ENCODE measurements around the gene OPTC.

The OPTC gene

DNA sequence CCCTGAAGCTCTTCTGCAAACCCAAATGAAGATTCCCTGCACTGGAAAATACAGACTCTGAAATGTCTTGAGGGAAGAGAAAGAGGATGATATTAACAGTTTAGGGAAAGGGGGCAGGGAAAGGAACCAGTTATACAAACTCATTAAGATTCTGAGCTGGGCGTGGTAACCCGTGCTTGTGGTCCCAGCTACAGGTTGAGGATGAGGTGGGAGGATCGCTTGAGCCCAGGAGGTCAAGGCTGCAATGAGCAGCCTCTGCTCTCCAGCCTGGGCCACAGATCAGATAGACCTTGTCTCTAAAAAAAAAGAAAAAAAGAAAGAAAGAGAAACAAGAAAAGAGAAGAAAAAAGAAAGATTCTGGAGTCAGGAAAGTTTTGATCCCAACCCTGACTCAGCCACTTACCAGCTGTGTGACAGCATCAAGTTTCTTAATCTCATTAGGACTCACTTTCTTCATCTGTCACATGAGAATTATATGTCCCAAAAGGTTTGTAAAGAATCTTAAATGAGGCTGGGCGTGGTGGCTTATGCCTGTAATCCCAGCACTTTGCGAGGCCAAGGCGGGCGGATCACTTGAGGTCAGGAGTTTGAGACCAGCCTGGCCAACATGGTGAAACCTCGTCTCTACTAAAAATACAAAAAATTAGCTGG lies 53.9 kb downstream of the OPTC start:
- no peak for TF ChIP-seq SPI1 (IDR thresholded peaks at IDR 0.05; ENCODE audit: low read depth, low read length)
- no peak for TF ChIP-seq POLR2AphosphoS5 (IDR thresholded peaks at IDR 0.05; ENCODE audit: low read depth, low read length)
- TF ChIP-seq PAX5 (IDR thresholded peaks at IDR 0.05; ENCODE audit: insufficient read depth, low read length, severe bottlenecking), result no peak
- TF ChIP-seq POU2F2 (IDR thresholded peaks at IDR 0.05; ENCODE audit: low read depth, low read length), result no peak
- TF ChIP-seq POLR2A (IDR thresholded peaks at IDR 0.05; ENCODE audit: low read depth, low read length), result no peak
- no peak for TF ChIP-seq TAF1 (IDR thresholded peaks at IDR 0.05; ENCODE audit: low read depth, low read length)
- FAIRE-seq, result no peak
- DNase-seq (ENCODE audit: insufficient read length, low spot score), result no peak

DNA sequence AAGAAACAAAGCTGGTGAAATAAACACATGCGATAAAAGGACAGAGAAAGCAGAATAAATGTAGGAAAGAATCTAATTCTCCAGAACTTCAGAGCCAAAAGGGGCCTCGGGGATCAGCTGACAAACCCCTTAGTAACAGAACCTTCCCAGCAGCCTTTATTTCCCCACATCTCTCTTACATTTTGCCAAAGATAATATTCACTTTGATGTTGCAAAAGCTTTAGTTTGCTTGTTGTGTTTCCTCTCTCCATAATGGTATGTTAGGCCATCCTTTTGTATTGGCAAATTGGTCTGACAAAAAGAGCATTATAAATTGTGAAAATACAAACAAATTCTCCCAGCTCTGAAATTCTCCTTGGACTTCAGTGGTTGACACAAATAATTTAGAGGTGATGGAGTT lies 54.9 kb downstream of the OPTC start:
- no peak for TF ChIP-seq POLR2AphosphoS5 (IDR thresholded peaks at IDR 0.05; ENCODE audit: low read depth, low read length)
- FAIRE-seq (no peak), DNase-seq (ENCODE audit: insufficient read length, low spot score) (no peak)

DNA sequence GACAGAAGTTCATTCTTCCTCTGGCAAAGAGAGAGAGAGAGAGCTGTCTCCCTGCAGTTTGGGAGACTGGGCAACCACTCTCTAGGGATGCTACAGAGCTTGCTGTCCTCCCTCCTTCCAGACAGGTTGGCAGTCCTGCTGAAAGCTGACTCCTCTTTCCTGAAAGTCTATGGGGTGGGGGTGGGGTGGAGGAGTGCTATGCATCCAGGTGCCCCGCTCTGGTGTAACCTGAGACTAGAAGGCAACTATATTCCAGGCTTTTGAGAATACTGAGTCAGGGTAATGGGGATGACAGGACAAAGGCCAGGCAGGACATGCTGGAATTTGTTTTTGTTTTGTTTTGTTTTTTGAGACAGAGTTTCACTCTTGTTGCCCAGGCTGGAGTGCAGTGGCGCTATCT lies 55.4 kb downstream of the OPTC start:
- DNase-seq (ENCODE audit: insufficient read length, low spot score) (no peak), FAIRE-seq (no peak)
- no peak for TF ChIP-seq POLR2A (IDR thresholded peaks at IDR 0.05; ENCODE audit: low read depth, low read length)
- TF ChIP-seq POLR2AphosphoS5 (IDR thresholded peaks at IDR 0.05; ENCODE audit: low read depth, low read length), result no peak
- TF ChIP-seq PAX5 (IDR thresholded peaks at IDR 0.05; ENCODE audit: insufficient read depth, low read length, severe bottlenecking), result no peak
- TF ChIP-seq SPI1 (IDR thresholded peaks at IDR 0.05; ENCODE audit: low read depth, low read length), result no peak
- no peak for TF ChIP-seq POU2F2 (IDR thresholded peaks at IDR 0.05; ENCODE audit: low read depth, low read length)
- TF ChIP-seq TAF1 (IDR thresholded peaks at IDR 0.05; ENCODE audit: low read depth, low read length), result no peak

DNA sequence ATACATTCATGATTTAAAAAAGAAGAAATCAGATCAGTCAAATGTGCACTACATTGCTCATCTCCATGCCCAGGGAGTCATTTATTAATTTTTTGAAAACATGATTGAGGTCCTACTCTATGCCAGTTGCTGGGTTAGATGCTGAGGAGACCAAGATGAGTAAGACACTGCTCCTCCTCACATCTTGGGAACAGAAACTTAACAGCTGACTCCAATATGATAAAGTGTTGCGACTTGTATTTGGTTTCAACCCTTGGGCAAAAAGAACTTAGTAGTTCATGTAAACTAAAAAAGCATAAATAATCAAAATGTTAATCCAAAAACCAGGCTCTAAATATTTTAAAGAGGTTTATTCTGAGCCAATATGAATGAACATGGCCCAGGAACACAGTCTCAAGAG lies 56.9 kb downstream of the OPTC start:
- FAIRE-seq, result no peak
- TF ChIP-seq POLR2AphosphoS5 (IDR thresholded peaks at IDR 0.05; ENCODE audit: low read depth, low read length) (no peak), SPI1 (IDR thresholded peaks at IDR 0.05; ENCODE audit: low read depth, low read length) (no peak), POLR2A (IDR thresholded peaks at IDR 0.05; ENCODE audit: low read depth, low read length) (no peak), TAF1 (IDR thresholded peaks at IDR 0.05; ENCODE audit: low read depth, low read length) (no peak), POU2F2 (IDR thresholded peaks at IDR 0.05; ENCODE audit: low read depth, low read length) (no peak), PAX5 (IDR thresholded peaks at IDR 0.05; ENCODE audit: insufficient read depth, low read length, severe bottlenecking) (no peak)
- DNase-seq (ENCODE audit: insufficient read length, low spot score), result no peak

DNA sequence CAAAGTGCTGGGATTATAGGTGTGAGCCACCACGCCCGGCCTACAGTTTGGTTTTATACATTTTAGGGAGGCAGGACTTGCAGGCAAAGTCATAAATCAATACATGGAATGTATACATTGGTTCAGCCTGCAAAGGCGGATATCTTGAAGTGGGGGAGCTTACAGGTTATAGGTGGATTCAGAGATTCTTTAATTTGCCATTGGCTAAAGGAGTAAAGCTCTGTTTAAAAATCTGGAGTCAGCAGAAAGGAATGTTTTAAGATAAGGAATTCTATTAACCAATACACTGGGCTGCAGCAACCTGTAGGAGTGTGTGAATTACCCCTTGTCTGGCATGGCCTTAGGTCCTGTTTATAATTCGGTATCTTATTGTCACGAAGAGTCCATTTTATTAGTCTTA lies 57.6 kb downstream of the OPTC start:
- DNase-seq (ENCODE audit: insufficient read length, low spot score) (no peak), FAIRE-seq (no peak)
- TF ChIP-seq POU2F2 (IDR thresholded peaks at IDR 0.05; ENCODE audit: low read depth, low read length) (no peak), SPI1 (IDR thresholded peaks at IDR 0.05; ENCODE audit: low read depth, low read length) (no peak), POLR2AphosphoS5 (IDR thresholded peaks at IDR 0.05; ENCODE audit: low read depth, low read length) (no peak), PAX5 (IDR thresholded peaks at IDR 0.05; ENCODE audit: insufficient read depth, low read length, severe bottlenecking) (no peak), TAF1 (IDR thresholded peaks at IDR 0.05; ENCODE audit: low read depth, low read length) (no peak), POLR2A (IDR thresholded peaks at IDR 0.05; ENCODE audit: low read depth, low read length) (no peak)

DNA sequence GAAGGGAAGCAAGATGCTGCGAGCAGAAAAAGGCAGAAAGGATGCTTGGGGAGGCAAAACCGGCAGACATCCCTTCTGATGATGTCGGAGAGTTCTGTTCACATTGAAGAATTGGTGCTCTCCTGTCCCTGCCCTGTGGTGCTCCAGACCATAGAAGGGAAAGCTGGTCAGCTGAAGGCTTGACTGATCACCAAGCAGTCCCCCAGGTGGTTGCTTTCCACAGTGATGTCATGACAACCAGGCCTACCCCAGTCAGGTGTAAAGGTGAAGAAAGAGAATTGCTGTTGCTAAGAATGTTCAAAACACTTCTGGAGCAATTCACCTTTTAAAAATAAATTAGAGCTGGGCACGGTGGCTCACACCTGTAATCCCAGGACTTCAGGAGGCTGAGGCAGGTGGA lies 59.5 kb downstream of the OPTC start:
- DNase-seq (ENCODE audit: insufficient read length, low spot score) (no peak), FAIRE-seq (no peak)
- no peak for TF ChIP-seq POU2F2 (IDR thresholded peaks at IDR 0.05; ENCODE audit: low read depth, low read length)
- TF ChIP-seq POLR2A (IDR thresholded peaks at IDR 0.05; ENCODE audit: low read depth, low read length), result no peak
- no peak for TF ChIP-seq SPI1 (IDR thresholded peaks at IDR 0.05; ENCODE audit: low read depth, low read length)
- no peak for TF ChIP-seq TAF1 (IDR thresholded peaks at IDR 0.05; ENCODE audit: low read depth, low read length)

DNA sequence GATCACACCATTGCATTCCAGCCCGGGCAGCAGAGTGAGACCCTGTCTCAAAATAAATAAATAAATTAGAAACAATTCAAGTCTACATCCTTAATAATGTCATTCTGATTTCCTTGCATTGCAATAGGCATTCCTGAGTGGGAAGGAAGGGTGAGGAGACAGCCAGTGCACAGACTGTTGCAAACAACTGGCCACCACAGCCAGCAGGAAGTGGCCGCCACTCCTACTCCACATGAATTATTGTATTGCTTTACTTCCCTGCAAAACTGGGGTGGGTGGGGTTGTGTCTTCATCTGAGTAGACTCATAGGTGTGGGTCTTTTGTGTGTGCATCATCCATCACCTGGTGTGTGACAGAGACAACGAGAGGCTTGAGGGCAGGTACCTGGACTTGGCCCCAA lies 60.1 kb downstream of the OPTC start:
- DNase-seq (ENCODE audit: insufficient read length, low spot score), result no peak
- FAIRE-seq, result no peak
- TF ChIP-seq POLR2AphosphoS5 (IDR thresholded peaks at IDR 0.05; ENCODE audit: low read depth, low read length) (no peak), SPI1 (IDR thresholded peaks at IDR 0.05; ENCODE audit: low read depth, low read length) (no peak), POLR2A (IDR thresholded peaks at IDR 0.05; ENCODE audit: low read depth, low read length) (no peak), POU2F2 (IDR thresholded peaks at IDR 0.05; ENCODE audit: low read depth, low read length) (no peak), PAX5 (IDR thresholded peaks at IDR 0.05; ENCODE audit: insufficient read depth, low read length, severe bottlenecking) (no peak), TAF1 (IDR thresholded peaks at IDR 0.05; ENCODE audit: low read depth, low read length) (no peak)

DNA sequence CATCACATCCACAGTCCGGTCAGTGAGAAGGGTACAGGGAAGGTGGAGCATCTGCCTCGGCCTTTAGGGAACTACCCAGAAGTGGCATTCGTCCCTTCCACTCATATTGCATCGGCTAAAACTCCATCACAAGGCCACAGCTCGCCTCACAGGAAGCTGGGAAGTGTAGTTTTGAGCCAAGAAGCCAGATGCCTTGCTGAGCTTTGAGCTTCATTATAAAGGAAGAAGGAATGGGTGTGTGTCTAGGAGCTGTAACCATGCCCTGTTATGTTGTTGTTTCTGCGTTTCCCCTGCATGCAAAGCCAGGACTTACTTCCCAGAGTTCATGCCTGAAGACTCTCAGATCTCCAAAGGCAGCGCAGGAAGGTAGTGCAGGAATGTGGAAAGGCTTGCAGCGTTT lies 61.1 kb downstream of the OPTC start:
- FAIRE-seq (no peak), DNase-seq (ENCODE audit: insufficient read length, low spot score) (no peak)
- no peak for TF ChIP-seq POU2F2 (IDR thresholded peaks at IDR 0.05; ENCODE audit: low read depth, low read length)
- TF ChIP-seq TAF1 (IDR thresholded peaks at IDR 0.05; ENCODE audit: low read depth, low read length), result no peak

DNA sequence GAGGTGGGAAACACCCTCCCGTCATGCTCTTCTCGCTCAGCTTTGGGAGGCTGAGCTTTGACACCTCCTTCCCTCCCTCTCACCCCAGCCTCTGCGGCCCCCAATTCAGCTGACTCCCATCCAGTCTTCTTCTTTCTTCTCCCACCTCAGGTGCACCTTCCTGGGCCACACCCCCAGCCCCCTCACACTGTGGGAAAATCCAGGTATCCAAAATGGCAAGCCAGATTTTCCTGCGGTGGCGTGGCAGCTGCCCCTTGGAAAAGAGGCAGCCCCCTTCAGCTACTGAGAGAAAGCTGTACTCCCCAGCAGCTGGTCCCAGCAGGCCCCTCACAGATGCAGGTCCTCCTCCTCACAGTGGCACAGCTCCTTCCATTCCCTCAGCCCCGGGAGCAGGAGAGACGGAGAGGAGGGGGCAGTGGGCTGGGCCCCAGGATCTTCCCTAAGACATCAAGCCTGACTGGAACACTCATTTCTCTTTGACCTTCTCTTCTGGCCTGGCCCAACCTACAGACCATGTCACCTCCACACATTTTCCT lies 61.6 kb downstream of the OPTC start:
- FAIRE-seq (no peak), DNase-seq (ENCODE audit: insufficient read length, low spot score) (no peak)
- no peak for TF ChIP-seq SPI1 (IDR thresholded peaks at IDR 0.05; ENCODE audit: low read depth, low read length)
- TF ChIP-seq PAX5 (IDR thresholded peaks at IDR 0.05; ENCODE audit: insufficient read depth, low read length, severe bottlenecking), result no peak
- no peak for TF ChIP-seq POU2F2 (IDR thresholded peaks at IDR 0.05; ENCODE audit: low read depth, low read length)
- TF ChIP-seq POLR2A (IDR thresholded peaks at IDR 0.05; ENCODE audit: low read depth, low read length), result no peak
- no peak for TF ChIP-seq TAF1 (IDR thresholded peaks at IDR 0.05; ENCODE audit: low read depth, low read length)
- TF ChIP-seq POLR2AphosphoS5 (IDR thresholded peaks at IDR 0.05; ENCODE audit: low read depth, low read length), result no peak

DNA sequence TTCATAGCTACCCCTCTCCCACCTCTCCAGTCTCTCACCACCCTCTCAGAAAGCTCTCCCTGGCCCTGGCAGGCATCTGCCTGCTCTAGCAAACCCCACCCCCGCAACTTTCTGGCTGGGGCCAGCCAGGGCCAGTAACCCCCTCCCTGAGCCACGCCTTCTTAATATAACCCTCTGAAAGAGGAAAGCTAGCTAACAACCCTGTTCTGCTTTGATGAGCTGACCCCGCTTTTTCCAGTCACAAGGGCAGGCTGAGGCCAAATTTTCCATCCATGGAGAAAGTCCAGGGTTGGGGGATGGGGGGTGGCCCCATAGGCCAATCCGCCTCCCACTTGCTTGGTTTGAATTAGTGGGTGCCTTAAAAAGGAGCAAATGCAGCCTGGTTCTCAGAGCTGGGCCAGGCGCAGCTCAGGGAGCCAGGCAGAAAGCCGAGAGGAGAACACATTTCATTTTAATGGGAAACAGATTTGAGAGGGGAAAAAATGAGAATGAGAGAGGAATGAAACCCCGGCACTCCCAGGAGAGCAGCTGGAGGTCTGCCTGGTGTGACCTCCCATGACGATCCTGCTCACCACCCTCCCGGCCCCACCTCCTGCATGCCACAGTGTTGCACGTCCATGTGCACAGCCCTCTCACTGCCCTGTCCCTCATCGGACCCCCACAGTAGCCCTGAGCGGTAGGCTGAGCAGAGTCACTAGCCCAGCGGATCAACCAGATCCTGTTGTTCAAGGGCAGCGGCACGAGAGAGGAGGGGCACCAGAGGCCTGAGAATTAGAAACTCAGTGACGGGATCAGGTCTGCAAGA lies 62.3 kb downstream of the OPTC start:
- FAIRE-seq (no peak), DNase-seq (ENCODE audit: insufficient read length, low spot score) (no peak)

More for the DNA sequence above, 62.3 kb downstream of the OPTC start:
- TF ChIP-seq TAF1 (IDR thresholded peaks at IDR 0.05; ENCODE audit: low read depth, low read length) (no peak), POLR2AphosphoS5 (IDR thresholded peaks at IDR 0.05; ENCODE audit: low read depth, low read length) (no peak), PAX5 (IDR thresholded peaks at IDR 0.05; ENCODE audit: insufficient read depth, low read length, severe bottlenecking) (no peak), POLR2A (IDR thresholded peaks at IDR 0.05; ENCODE audit: low read depth, low read length) (no peak), POU2F2 (IDR thresholded peaks at IDR 0.05; ENCODE audit: low read depth, low read length) (no peak), SPI1 (IDR thresholded peaks at IDR 0.05; ENCODE audit: low read depth, low read length) (no peak)

All from GM12891 (cell line).